ENCODE results near the gene FNDC3B.

GRCh38 chr3:172046268-172046915 is 7.0 kb downstream of the FNDC3B start:
- TF ChIP-seq CEBPB (IDR thresholded peaks at IDR 0.05) (no peak), EGR1 (IDR thresholded peaks at IDR 0.05) (no peak), MAX (IDR thresholded peaks at IDR 0.05) (no peak), CREB1 (IDR thresholded peaks at IDR 0.05; ENCODE audit: low read depth) (no peak), REST (IDR thresholded peaks at IDR 0.05; ENCODE audit: low read depth) (no peak)

Data from Ishikawa (cell line).